Endometrial microvascular endothelial cells (primary cell): ENCODE results near the gene RTL3. TPM values are rescaled to one million over a fixed set of nuclear protein-coding genes. Genes with fewer than 3 reads are reported as not detected.

Source experiments
- in situ Hi-C: cut with HindIII; loops from 2 replicates; pipeline ENCODE4 v1.10.0; 2017; ENCODE audit warnings: low sequenced_read_pairs, low pct_unique_long_range_greater_than_20kb; ENCODE audit errors: inconsistent ontology term
- total RNA-seq: library from RNA; depleted of rRNA; stranded (reverse); fragments of >200 nt; gene quantifications from one replicate; pipeline ENCODE4 v1.2.3, GENCODE V29; 2015; ENCODE audit errors: inconsistent ontology term

Gene RTL3
- total RNA-seq, 1 donor from 2014 or later, result 0.09 TPM

DNA sequence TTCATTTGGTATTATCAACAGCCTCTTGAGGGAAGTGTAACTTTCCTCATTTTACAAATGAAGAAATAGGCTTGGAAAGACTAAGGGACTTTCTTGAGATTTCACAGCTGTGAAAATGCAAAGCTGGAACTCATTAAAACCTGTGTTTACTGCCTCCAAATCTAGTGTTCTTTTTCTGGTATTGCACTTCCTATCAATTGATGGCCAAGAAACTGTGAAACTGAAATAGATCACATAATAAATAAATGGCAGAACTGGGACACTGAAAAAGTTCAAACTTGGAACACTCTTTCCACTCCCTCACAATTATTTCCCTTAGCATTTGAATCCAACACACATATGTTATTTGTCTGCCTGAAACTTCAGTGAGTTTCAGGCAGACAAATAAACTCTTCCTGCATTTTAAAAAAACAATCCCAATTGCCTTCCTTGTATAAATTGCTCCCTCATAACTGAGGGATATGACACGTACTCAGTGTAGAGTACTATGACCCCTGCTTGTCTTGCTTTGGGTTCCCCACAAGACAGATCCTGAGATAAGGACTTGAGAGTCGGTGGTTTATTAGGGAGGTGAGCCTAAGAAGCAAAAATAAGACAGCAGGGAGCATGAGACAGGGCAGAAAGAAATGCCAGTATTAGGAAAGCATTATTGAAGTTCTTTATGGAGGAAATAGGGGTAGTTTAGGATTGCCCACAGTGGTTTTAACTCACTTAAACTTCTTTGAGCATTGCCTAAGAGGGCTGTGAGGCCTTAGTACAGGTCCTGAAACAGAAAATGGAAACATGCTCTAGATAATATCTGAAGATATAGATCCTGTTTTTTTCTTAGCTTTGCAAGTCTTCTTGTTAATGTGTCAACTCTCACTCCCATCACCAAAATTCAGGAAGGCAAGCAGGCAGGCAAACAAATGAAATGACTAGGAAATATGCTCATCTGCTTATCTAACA, 33.9 kb downstream of the RTL3 start:
- in situ Hi-C loops, result no loop called here

DNA sequence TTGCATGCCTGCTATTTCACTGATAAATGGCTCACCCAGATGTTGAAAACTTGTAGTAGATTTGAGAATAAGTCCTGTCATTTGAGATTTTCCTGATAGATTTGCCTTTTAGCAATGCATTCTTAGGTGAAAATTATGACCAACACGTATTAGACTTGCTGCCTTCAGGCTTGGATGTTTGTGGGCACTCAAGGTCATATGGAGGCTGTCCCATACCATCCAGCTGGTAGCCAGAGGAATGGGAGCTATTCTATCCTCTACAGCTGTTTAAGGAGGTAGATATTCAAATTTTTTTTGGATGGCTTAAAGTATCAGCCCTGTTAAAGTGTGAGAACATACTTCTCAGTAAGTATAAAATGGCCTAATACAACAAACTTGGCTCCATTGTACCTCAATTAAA, 34.7 kb downstream of the RTL3 start:
- in situ Hi-C loops, result no loop called here

DNA sequence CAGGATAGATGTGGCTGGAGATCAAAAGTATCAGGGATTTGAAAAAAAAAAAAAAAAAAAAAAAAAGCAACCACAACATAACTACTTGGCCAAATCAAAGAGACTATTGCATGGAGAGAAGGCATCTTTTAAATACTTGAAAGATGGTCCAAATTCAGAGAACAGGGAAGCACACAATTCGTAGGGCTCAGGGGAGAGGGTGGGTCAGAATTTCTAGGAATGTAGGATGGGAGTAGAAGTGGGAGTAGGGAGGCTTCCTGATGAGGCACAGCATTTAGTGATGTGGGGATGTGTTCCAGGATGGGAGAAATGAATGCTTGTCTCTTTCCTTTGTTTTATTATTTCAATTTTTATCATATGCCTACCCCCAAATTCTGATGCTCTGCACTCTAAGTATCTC, 36.3 kb downstream of the RTL3 start:
- in situ Hi-C loops, result no loop called here

DNA sequence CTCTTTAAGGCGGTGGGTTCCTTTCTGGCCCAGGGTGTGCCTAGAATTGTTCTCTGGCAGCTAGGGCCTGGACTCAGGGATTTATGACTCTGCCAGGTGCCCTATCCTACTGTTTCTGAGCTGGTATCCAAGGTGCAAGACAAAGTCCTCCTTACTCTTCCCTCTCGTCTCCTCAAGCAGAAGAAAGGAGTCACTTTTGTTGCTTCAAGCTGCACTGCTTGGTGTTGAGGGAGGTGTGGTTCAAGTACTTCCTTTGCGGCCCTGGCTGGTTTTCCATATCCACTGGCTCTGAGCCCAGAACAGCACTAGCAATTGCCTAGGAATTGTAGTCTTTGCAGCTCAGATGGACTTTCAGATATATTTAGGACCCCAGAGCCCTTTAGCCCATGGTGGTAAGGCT, 39.3 kb downstream of the RTL3 start:
- in situ Hi-C loops, result no loop called here

DNA sequence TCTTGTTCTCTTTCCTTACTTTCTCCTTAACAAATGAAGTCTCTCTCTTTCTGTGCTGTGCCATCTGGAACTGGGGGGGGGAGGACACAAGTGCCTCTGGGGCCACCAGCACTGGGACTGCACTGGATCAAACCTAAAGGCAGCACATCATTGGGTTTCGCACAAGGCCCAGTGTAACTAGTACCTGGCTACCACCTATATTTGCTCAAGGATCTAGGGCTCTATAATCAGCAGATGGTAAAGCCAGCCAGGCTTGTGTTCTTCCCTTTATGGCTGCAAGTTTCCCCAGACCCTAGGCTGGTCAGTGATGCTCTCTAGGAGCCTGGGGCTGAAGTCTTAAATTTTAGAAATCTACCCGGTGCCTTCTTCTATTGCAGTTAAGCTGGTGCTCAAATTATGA, 40.1 kb downstream of the RTL3 start:
- in situ Hi-C loops, result no loop called here

DNA sequence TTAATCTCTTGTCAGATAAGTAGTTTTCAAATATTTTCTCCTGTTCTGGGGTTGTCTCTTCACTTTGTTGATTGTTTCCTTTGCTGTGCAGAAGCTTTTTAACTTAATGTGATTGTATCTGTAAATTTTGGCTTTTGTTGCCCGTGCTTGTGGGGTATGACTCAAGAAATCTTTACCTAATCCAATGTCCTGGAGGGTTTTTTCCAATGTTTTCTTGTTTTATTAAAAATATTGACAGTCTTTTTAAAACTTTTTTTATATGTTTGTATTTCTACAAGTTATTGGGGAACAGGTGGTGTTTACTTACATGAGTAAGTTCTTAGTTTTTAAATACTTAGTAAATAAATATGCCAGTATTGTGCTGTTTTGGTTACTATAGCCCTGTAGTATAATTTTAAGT, 44.9 kb downstream of the RTL3 start:
- in situ Hi-C loops, result no loop called here

Other genes starting within 250 kb of the RTL3 start
- gene LPAR4, start 88.4 kb upstream of the RTL3 start, total RNA-seq, result not detected